ENCODE measurements around the gene NLRP5.

DNA sequence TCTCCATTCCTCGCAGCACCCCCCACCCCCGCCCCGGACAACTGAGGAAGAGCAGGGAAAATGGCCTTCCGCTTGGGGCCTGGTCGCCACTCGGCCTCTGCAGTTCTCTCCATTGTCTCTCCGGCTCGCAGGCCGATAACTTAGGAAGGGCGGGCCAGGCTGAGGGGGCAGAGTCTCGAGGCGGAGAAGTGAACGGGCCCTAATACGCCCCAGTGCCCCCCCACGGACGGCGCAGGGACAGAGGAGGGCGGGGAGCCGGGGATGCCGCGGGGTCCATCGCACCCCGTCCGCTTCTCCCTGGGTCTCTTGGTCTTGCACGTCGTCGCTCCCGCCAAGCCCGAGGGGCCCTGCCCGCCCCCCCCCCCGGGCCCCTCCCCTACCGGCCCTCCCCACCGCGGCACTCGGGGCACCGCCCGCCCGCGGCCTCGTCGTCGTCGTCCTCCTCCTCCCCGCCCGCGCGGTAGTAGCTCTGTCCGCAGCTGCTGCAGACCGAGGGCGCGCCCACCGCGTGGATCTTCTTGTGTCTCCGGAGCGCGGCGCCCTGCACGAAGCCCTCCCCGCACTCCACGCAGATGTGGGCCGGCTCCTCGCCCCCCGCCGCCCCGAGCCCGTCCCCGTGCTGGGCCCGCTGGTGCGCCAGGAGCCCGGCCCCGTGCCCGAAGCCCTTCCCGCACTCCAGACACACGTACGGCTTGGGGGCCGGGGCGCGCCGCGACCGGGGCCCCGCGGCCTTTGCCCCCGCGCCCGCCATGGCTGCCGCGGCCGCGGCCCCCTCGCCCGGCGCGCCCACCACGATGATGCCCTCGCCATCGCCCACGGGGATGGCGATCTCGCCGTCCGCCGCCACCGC, 101.3 kb downstream of the NLRP5 start:
- TF ChIP-seq POLR2AphosphoS5 (IDR thresholded peaks at IDR 0.05; ENCODE audit: low read depth, low read length) (no peak), SIN3A (IDR thresholded peaks at IDR 0.05; ENCODE audit: borderline replicate concordance, insufficient read depth, low read depth, low read length) (no peak), TCF7L2 (IDR thresholded peaks at IDR 0.05; ENCODE audit: low read depth, low read length) (no peak)
- TF ChIP-seq, protein P1, sequence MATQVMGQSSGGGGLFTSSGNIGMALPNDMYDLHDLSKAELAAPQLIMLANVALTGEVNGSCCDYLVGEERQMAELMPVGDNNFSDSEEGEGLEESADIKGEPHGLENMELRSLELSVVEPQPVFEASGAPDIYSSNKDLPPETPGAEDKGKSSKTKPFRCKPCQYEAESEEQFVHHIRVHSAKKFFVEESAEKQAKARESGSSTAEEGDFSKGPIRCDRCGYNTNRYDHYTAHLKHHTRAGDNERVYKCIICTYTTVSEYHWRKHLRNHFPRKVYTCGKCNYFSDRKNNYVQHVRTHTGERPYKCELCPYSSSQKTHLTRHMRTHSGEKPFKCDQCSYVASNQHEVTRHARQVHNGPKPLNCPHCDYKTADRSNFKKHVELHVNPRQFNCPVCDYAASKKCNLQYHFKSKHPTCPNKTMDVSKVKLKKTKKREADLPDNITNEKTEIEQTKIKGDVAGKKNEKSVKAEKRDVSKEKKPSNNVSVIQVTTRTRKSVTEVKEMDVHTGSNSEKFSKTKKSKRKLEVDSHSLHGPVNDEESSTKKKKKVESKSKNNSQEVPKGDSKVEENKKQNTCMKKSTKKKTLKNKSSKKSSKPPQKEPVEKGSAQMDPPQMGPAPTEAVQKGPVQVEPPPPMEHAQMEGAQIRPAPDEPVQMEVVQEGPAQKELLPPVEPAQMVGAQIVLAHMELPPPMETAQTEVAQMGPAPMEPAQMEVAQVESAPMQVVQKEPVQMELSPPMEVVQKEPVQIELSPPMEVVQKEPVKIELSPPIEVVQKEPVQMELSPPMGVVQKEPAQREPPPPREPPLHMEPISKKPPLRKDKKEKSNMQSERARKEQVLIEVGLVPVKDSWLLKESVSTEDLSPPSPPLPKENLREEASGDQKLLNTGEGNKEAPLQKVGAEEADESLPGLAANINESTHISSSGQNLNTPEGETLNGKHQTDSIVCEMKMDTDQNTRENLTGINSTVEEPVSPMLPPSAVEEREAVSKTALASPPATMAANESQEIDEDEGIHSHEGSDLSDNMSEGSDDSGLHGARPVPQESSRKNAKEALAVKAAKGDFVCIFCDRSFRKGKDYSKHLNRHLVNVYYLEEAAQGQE (IDR thresholded peaks at IDR 0.05; ENCODE audit: insufficient read depth in 1 of 2, low read depth in 2 of 2, low read length in 1 of 2) = no peak
- TF ChIP-seq, protein P2, sequence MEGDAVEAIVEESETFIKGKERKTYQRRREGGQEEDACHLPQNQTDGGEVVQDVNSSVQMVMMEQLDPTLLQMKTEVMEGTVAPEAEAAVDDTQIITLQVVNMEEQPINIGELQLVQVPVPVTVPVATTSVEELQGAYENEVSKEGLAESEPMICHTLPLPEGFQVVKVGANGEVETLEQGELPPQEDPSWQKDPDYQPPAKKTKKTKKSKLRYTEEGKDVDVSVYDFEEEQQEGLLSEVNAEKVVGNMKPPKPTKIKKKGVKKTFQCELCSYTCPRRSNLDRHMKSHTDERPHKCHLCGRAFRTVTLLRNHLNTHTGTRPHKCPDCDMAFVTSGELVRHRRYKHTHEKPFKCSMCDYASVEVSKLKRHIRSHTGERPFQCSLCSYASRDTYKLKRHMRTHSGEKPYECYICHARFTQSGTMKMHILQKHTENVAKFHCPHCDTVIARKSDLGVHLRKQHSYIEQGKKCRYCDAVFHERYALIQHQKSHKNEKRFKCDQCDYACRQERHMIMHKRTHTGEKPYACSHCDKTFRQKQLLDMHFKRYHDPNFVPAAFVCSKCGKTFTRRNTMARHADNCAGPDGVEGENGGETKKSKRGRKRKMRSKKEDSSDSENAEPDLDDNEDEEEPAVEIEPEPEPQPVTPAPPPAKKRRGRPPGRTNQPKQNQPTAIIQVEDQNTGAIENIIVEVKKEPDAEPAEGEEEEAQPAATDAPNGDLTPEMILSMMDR (IDR thresholded peaks at IDR 0.05) = no peak
